ENCODE results near the gene STAP2.

GRCh38 chr19:4361152-4362046 is 22.8 kb upstream of the STAP2 start:
- TF ChIP-seq ISL1 (CRISPR knock-in tag; IDR thresholded peaks at IDR 0.05), result no peak
- no peak for TF ChIP-seq TSHZ2 (CRISPR knock-in tag; IDR thresholded peaks at IDR 0.05)
- no peak for TF ChIP-seq RARB (CRISPR knock-in tag; IDR thresholded peaks at IDR 0.05)
- TF ChIP-seq ZNF565 (CRISPR knock-in tag; conservative IDR thresholded peaks at IDR 0.05; ENCODE audit: low read depth), result no peak
- TF ChIP-seq CSRNP3 (CRISPR knock-in tag; IDR thresholded peaks at IDR 0.05), result no peak
- TF ChIP-seq, protein P1, sequence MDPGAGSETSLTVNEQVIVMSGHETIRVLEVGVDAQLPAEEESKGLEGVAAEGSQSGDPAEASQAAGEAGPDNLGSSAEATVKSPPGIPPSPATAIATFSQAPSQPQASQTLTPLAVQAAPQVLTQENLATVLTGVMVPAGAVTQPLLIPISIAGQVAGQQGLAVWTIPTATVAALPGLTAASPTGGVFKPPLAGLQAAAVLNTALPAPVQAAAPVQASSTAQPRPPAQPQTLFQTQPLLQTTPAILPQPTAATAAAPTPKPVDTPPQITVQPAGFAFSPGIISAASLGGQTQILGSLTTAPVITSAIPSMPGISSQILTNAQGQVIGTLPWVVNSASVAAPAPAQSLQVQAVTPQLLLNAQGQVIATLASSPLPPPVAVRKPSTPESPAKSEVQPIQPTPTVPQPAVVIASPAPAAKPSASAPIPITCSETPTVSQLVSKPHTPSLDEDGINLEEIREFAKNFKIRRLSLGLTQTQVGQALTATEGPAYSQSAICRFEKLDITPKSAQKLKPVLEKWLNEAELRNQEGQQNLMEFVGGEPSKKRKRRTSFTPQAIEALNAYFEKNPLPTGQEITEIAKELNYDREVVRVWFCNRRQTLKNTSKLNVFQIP (CRISPR knock-in tag; IDR thresholded peaks at IDR 0.05; ENCODE audit: borderline replicate concordance, low read depth), result no peak
- no peak for TF ChIP-seq PPARA (CRISPR knock-in tag; IDR thresholded peaks at IDR 0.05; ENCODE audit: borderline replicate concordance)
- TF ChIP-seq GLIS3 (CRISPR knock-in tag; IDR thresholded peaks at IDR 0.05), result no peak
- TF ChIP-seq PATZ1 (CRISPR knock-in tag; IDR thresholded peaks at IDR 0.05; ENCODE audit: borderline replicate concordance), result no peak
- no peak for TF ChIP-seq ZNF70 (CRISPR knock-in tag; IDR thresholded peaks at IDR 0.05)
- TF ChIP-seq ARNTL (CRISPR knock-in tag; IDR thresholded peaks at IDR 0.05; ENCODE audit: borderline replicate concordance, low read depth), result no peak

All from SK-N-SH treated with all-trans-retinoic acid at 6 μM for 48 hours (cell line).